ENCODE data around the gene CRLF1. TPM values are rescaled to one million over a fixed set of nuclear protein-coding genes. Genes with fewer than 3 reads are reported as not detected.
"Not testable (repeated sequence)": the region's sequence is repeated elsewhere in the genome, so short reads cannot be mapped to it uniquely, and the experiment has no call there.

CRLF1 gene
- total RNA-seq, 2 experiments from 2014 or later, result 1.3 TPM; not detected in 1

GRCh38 chr19:18601875-18602274 is 4.7 kb downstream of the CRLF1 start:
- H3K9me2 ChIP-seq (ENCODE audit: insufficient read depth, low read length), result no peaks in the 10 kb centered on the region
- TF ChIP-seq EZH2phosphoT487 (IDR thresholded peaks at IDR 0.05; ENCODE audit: borderline replicate concordance, low read depth, low read length) (no peak), CTCF (conservative IDR thresholded peaks at IDR 0.05; ENCODE audit: low read length) (no peak)
- H2AFZ ChIP-seq (ENCODE audit: low read length), result no peak overlapping the region
- ChIA-PET POLR2A (no interaction called here), CTCF (ENCODE audit: unreplicated experiment) (no interaction called here)
- intact Hi-C loops (cut with micrococcal nuclease; ENCODE audit: unreplicated experiment), result no loop called here
- H4K20me1 ChIP-seq (ENCODE audit: insufficient read depth, low read length), result no peaks in the 10 kb centered on the region
- H3K36me3 ChIP-seq (ENCODE audit: insufficient read depth, low read length), result no peaks in the 10 kb centered on the region
- no TSS peak for BruUV-seq (replicated peaks)
- H3K4me1 ChIP-seq (ENCODE audit: insufficient read depth, low read length, poor library complexity, severe bottlenecking), result no peaks in the 10 kb centered on the region
- no peak overlapping the region for H3K27ac ChIP-seq (ENCODE audit: low read depth, low read length, poor library complexity, severe bottlenecking)
- no peak overlapping the region for H3K4me2 ChIP-seq (ENCODE audit: low read length)
- no peak overlapping the region for H3K4me3 ChIP-seq (ENCODE audit: low read depth, low read length, poor library complexity, severe bottlenecking)
- no peak for DNase-seq (ENCODE audit: low spot score)
- no peaks in the 10 kb centered on the region for H3K9me3 ChIP-seq (ENCODE audit: low read length)
- no peaks in the 10 kb centered on the region for H3K79me2 ChIP-seq (ENCODE audit: insufficient read depth, low read depth, low read length)

DNA sequence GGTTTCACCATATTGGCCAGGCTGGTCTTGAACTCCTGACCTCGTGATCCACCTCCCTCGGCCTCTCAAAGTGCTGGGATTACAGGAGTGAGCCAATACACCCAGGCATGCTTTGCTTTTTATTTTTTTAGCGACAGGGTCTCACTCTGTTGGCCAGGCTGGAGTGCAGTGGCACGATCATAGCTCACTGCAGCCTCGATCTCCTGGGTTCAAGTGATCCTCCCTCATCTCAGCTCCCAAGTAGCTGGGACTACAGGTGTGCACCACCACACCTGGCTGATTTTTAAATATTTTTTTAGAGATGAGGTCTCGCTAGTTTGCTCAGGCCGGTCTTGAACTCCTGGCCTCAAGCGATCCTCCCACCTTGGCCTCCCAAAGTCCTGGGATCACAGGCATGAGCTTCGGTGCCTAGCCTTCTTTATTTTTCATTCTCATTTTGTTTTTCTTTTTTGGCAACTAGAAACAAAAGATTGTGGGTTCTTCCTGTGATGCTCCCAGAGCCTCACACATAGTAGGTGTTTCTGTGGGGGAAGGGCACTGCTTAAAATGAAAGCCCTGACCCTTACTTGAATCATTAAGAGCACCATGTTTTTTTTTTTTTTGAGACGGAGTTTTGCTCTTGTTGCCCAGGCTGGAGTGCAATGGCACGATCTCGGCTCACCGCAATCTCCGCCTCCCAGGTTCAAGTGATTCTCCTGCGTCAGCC is 5.8 kb downstream of the CRLF1 start:
- H2AFZ ChIP-seq (ENCODE audit: low read length); H4K20me1 ChIP-seq (ENCODE audit: insufficient read depth, low read length); H3K4me2 ChIP-seq (ENCODE audit: low read length); BruUV-seq (replicated peaks); H3K79me2 ChIP-seq (ENCODE audit: insufficient read depth, low read depth, low read length); CTCF ChIA-PET (ENCODE audit: unreplicated experiment); H3K9me2 ChIP-seq (ENCODE audit: insufficient read depth, low read length); H3K36me3 ChIP-seq (ENCODE audit: insufficient read depth, low read length); intact Hi-C loops (cut with micrococcal nuclease; ENCODE audit: unreplicated experiment); POLR2A ChIA-PET; H3K4me3 ChIP-seq (ENCODE audit: low read depth, low read length, poor library complexity, severe bottlenecking); H3K9me3 ChIP-seq (ENCODE audit: low read length); H3K4me1 ChIP-seq (ENCODE audit: insufficient read depth, low read length, poor library complexity, severe bottlenecking); DNase-seq (ENCODE audit: low spot score); H3K27ac ChIP-seq (ENCODE audit: low read depth, low read length, poor library complexity, severe bottlenecking): not testable (repeated sequence)

GRCh38 chr19:18599485-18599884 is 7.1 kb downstream of the CRLF1 start:
- Histone ChIP-seq H3K9me3 (ENCODE audit: low read length) (no peaks in the 10 kb centered on the region), H3K4me2 (ENCODE audit: low read length) (no peak overlapping the region), H4K20me1 (ENCODE audit: insufficient read depth, low read length) (no peaks in the 10 kb centered on the region), H3K79me2 (ENCODE audit: insufficient read depth, low read depth, low read length) (no peaks in the 10 kb centered on the region), H3K4me1 (ENCODE audit: insufficient read depth, low read length, poor library complexity, severe bottlenecking) (peaks cover 5% of the 10 kb centered on the region), H3K36me3 (ENCODE audit: insufficient read depth, low read length) (no peaks in the 10 kb centered on the region), H3K9me2 (ENCODE audit: insufficient read depth, low read length) (no peaks in the 10 kb centered on the region), H2AFZ (ENCODE audit: low read length) (no peak overlapping the region), H3K27ac (ENCODE audit: low read depth, low read length, poor library complexity, severe bottlenecking) (no peak overlapping the region), H3K4me3 (ENCODE audit: low read depth, low read length, poor library complexity, severe bottlenecking) (no peak overlapping the region)
- intact Hi-C loops (cut with micrococcal nuclease; ENCODE audit: unreplicated experiment), result no loop called here
- BruUV-seq (replicated peaks), result no TSS peak
- DNase-seq (ENCODE audit: low spot score), result no peak
- TF ChIP-seq EZH2phosphoT487 (IDR thresholded peaks at IDR 0.05; ENCODE audit: borderline replicate concordance, low read depth, low read length) (no peak), CTCF (conservative IDR thresholded peaks at IDR 0.05; ENCODE audit: low read length) (no peak)
- ChIA-PET POLR2A (no interaction called here), CTCF (ENCODE audit: unreplicated experiment) (no interaction called here)
